Endothelial cell (in vitro differentiated cells): ENCODE measurements around the gene TBRG4. TPM values are rescaled to one million over a fixed set of nuclear protein-coding genes. Genes with fewer than 3 reads are reported as not detected.
A peak's percentile ranks its signal among the peaks of the same experiment; 100 is the strongest.

Experiments
- DNase-seq: peaks from one replicate; pipeline ENCODE4 v3.0.0; 2021; ENCODE audit warnings: low spot score
- H3K27ac Mint-ChIP-seq: one replicate; pipeline ENCODE4 v1.8.0; 2021; ENCODE audit warnings: mixed read lengths, inconsistent platforms; ENCODE audit not compliant: unreplicated experiment
- H3K27me3 Mint-ChIP-seq: one replicate; pipeline ENCODE4 v1.8.0; 2021; ENCODE audit warnings: mild to moderate bottlenecking, moderate library complexity, mixed read lengths, inconsistent platforms; ENCODE audit not compliant: unreplicated experiment
- H3K36me3 Mint-ChIP-seq: one replicate; pipeline ENCODE4 v1.8.0; 2021; ENCODE audit warnings: mild to moderate bottlenecking, low read depth, mixed read lengths, inconsistent platforms; ENCODE audit not compliant: unreplicated experiment
- H3K4me1 Mint-ChIP-seq: one replicate; pipeline ENCODE4 v1.8.0; 2021; ENCODE audit warnings: mild to moderate bottlenecking, mixed read lengths, inconsistent platforms; ENCODE audit not compliant: unreplicated experiment
- H3K4me3 Mint-ChIP-seq: one replicate; pipeline ENCODE4 v1.8.0; 2021; ENCODE audit warnings: mild to moderate bottlenecking, mixed read lengths, inconsistent platforms; ENCODE audit not compliant: unreplicated experiment
- H3K9me3 Mint-ChIP-seq: one replicate; pipeline ENCODE4 v1.8.0; 2021; ENCODE audit warnings: mixed read lengths, inconsistent platforms; ENCODE audit not compliant: unreplicated experiment
- total RNA-seq: library from RNA; stranded (reverse); fragmentation: NEBNext Ultra II Directional; extraction: Animal tissue kit (Norgen Biotek cat#: 25700); gene quantifications from one replicate; pipeline ENCODE4 v1.2.1, GENCODE V29; 2021; ENCODE audit not compliant: unreplicated experiment
- TF ChIP-seq, protein P1 (sequence below): fragments of 200-600 bp; sonication (generic); IDR thresholded peaks from one replicate; pipeline ENCODE4 v1.5.0; 2021; ENCODE audit warnings: antibody characterized with exemption; ENCODE audit not compliant: unreplicated experiment

TBRG4 gene
- total RNA-seq, 1 donor from 2014 or later: 48.1 TPM

GRCh38 chr7:45075871-45076796, 35.4 kb downstream of the TBRG4 start:
- H3K4me1 Mint-ChIP-seq: no peaks in the 10 kb centered on the region
- H3K9me3 Mint-ChIP-seq: no peaks in the 10 kb centered on the region
- TF ChIP-seq, protein P1, sequence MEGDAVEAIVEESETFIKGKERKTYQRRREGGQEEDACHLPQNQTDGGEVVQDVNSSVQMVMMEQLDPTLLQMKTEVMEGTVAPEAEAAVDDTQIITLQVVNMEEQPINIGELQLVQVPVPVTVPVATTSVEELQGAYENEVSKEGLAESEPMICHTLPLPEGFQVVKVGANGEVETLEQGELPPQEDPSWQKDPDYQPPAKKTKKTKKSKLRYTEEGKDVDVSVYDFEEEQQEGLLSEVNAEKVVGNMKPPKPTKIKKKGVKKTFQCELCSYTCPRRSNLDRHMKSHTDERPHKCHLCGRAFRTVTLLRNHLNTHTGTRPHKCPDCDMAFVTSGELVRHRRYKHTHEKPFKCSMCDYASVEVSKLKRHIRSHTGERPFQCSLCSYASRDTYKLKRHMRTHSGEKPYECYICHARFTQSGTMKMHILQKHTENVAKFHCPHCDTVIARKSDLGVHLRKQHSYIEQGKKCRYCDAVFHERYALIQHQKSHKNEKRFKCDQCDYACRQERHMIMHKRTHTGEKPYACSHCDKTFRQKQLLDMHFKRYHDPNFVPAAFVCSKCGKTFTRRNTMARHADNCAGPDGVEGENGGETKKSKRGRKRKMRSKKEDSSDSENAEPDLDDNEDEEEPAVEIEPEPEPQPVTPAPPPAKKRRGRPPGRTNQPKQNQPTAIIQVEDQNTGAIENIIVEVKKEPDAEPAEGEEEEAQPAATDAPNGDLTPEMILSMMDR: no peak
- H3K36me3 Mint-ChIP-seq: peaks cover 29% of the 10 kb centered on the region
- H3K27me3 Mint-ChIP-seq: peaks cover 32% of the 10 kb centered on the region
- H3K27ac Mint-ChIP-seq: no peak overlapping the region
- no peak overlapping the region for H3K4me3 Mint-ChIP-seq
- DNase-seq: no peak

DNA sequence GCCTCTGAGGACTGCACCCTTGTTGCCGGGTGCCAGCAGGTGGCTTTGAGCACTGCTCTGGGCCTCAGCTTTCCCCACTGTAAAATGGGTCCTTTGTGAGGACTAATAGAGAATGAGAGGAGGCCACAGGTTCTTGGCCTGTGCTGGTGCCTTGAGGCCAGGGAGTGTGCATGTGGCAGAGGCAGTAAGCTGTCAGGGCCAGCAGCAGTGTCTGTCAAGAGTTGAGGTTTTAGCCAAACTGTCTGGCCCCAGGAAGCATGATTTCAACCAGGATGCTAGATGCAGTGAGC, 36.2 kb downstream of the TBRG4 start:
- no peak for DNase-seq
- peak overlapping the region; percentile 30 for H3K27ac Mint-ChIP-seq
- H3K9me3 Mint-ChIP-seq: no peaks in the 10 kb centered on the region
- peaks cover 29% of the 10 kb centered on the region for H3K36me3 Mint-ChIP-seq
- no peaks in the 10 kb centered on the region for H3K4me1 Mint-ChIP-seq
- TF ChIP-seq, protein P1: no peak
- peaks cover 32% of the 10 kb centered on the region for H3K27me3 Mint-ChIP-seq
- H3K4me3 Mint-ChIP-seq: peak overlapping the region; percentile 34

DNA sequence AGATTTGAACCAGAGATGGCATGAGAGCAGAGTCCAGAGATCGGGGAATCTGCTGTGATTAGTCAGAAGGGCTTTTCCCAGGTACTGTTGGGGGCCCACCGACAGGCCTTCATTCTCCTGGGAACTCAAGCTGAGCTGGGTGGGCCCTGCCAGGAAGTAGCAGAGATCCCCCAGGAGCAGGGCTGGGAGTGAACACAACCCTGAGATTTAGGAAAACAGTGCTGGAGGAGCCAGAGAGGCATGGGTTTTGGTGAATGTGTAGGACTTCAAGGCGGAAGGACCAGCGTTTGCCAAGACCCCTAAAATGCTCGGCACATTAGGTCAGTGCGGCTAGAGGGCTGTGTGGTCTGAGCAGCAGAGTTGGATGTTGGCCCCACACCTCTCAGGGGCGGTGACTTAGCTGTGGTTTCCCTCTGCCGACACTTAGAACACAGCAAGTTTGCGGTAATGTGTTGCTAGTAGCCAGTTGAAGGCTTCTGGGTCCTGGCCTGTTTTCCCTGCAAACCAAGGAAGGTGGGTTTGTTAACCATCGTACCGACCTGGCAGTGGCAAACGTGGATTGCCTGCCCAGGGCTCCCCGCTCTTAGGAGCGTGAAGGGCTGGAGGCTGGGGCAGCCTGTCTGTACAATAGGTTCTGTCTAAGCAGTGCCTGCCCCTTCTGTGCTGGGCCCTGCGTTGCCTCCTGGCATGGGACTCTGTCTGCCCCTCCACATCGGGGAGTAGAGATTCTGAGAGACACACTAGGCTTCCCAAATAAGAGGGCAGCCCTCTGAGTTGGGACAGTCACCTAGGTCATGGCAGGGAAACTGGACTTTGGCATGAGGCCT, 36.8 kb downstream of the TBRG4 start:
- DNase-seq: no peak
- Mint-ChIP-seq H3K4me1 (no peaks in the 10 kb centered on the region), H3K36me3 (peaks cover 29% of the 10 kb centered on the region), H3K9me3 (no peaks in the 10 kb centered on the region), H3K4me3 (peak overlapping the region; percentile 34), H3K27ac (peak overlapping the region; percentile 30), H3K27me3 (peaks cover 28% of the 10 kb centered on the region)
- TF ChIP-seq, protein P1: no peak

DNA sequence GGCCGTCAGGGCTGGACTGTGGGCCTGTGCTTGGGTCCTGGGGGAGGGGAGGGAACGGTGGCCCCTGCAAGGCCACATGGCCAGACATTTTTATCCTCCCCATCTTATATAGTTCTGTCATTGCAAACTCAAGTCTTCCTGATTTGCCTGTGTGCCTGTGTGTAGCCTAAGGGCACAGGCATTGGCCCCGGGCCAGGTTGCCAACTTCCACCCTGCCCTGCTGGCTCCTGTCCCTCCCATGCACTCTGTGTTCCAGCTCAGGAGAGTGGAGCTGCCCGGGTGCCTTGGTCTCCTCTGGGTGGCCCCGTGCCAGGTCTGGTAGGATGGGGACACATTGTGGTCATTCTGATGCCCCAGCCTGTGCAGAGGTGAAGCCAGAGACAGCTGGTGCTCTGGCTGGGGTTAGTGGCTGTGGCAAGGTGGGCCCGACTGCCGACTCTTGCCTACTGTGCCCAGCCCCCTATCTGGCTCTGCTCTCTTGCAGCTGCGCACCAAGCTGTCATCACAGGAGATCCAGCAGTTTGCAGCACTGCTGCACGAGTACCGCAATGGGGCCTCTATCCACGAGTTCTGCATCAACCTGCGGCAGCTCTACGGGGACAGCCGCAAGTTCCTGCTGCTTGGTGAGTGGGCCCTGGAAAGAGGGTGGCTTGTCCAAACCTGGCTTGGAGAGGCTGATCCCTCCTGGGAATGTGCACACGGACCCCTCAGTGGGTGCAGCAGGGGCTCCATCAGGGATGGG, 37.5 kb downstream of the TBRG4 start:
- DNase-seq: no peak
- peaks cover 22% of the 10 kb centered on the region for H3K27me3 Mint-ChIP-seq
- no peak overlapping the region for H3K4me3 Mint-ChIP-seq
- no peaks in the 10 kb centered on the region for H3K9me3 Mint-ChIP-seq
- TF ChIP-seq, protein P1: no peak
- H3K27ac Mint-ChIP-seq: no peak overlapping the region
- H3K4me1 Mint-ChIP-seq: no peaks in the 10 kb centered on the region
- H3K36me3 Mint-ChIP-seq: peaks cover 33% of the 10 kb centered on the region
